HG03342 (cell line): ENCODE data around the gene COG5.

Experiments used
- ATAC-seq: cut with Tn5 transposase; IDR thresholded peaks from one replicate; pipeline ENCODE4 v1.9.1; 2021; ENCODE audit warnings: mild to moderate bottlenecking, moderate library complexity; ENCODE audit not compliant: unreplicated experiment

COG5 gene

GRCh38 chr7:107201795-107202450 lies 361.8 kb downstream of the COG5 start:
- no peak for ATAC-seq

GRCh38 chr7:107196834-107197610 lies 366.7 kb downstream of the COG5 start:
- ATAC-seq = no peak

DNA sequence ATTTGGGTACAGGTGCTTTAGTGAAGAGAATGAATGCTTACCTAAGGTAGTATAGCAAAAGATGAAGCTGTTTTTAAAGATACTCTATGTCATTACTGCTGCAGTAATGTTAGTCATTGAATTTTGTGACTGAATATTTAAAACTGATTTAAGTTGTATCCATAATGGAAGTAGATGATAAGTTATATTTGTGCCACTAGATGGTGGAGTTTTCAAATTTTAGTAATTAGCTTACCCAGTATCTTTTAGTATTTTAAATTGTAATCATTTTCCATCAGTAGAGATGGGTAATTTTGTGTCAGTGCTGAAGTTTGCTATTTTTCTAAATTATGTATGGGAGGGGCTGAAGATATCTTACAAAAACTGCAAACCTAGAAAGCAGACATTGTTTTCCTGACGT lies 369.7 kb downstream of the COG5 start:
- no peak for ATAC-seq

DNA sequence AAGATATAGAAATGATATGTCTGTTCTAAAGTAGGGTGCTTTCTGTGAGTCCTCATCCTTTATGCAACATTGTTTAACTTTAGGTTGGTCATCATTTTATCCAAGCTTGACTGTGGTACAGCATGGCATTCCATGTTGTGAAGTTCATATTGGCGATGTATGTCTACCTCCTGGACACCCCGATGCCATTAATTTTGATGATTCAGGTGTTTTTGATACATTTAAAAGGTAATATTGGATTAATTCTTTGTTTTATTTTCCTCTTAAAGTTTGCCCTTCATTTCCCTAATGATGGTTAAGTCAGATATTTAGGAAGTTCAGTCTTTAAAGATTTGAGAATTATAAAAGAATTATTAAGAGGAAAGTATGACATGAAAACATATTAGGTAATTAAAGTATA lies 373.6 kb downstream of the COG5 start:
- ATAC-seq = no peak

GRCh38 chr7:107187774-107188173 lies 375.9 kb downstream of the COG5 start:
- no peak for ATAC-seq

DNA sequence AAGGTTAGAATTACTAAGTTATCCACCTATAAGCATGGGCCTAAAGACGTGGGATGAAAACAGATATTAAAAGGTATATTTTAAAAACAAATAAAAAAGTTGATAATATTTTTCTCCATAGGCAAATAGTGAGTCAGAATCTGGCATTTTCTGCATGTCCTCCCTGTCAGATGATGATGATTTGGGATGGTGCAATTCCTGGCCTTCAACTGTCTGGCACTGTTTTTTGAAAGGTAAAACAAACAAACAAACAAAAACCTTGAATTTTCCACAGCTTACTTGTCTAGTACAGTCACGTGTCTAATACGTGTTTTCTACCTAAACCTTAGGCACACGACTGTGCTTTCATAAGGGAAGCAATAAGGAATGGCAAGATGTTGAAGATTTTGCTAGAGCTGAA lies 377.5 kb downstream of the COG5 start:
- no peak for ATAC-seq

GRCh38 chr7:107185716-107186115 lies 378.0 kb downstream of the COG5 start:
- no peak for ATAC-seq

- ATAC-seq = no peak
These were observed 382.5 kb downstream of the COG5 start for GRCh38 chr7:107181172-107181571.

DNA sequence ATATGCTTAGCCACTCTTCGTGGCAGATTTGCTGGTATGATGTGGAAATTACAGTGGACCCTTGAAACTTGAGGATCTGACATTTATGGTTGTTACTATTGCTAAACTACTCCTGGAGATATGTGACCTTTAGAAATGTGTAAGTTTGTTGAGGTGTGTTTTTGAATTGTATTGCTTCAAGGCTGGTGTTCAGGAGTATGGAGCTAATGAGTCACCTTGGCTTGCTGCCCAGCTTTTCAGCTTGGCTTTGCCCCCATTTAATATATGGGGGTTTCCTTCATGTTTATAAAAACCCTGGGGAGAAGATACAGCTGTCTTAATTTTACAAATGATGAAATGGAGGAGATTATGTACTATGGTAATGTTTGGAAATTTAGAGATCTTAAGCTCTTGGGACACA lies 383.3 kb downstream of the COG5 start:
- no peak for ATAC-seq

GRCh38 chr7:107179326-107180164 lies 384.2 kb downstream of the COG5 start:
- ATAC-seq = no peak

DNA sequence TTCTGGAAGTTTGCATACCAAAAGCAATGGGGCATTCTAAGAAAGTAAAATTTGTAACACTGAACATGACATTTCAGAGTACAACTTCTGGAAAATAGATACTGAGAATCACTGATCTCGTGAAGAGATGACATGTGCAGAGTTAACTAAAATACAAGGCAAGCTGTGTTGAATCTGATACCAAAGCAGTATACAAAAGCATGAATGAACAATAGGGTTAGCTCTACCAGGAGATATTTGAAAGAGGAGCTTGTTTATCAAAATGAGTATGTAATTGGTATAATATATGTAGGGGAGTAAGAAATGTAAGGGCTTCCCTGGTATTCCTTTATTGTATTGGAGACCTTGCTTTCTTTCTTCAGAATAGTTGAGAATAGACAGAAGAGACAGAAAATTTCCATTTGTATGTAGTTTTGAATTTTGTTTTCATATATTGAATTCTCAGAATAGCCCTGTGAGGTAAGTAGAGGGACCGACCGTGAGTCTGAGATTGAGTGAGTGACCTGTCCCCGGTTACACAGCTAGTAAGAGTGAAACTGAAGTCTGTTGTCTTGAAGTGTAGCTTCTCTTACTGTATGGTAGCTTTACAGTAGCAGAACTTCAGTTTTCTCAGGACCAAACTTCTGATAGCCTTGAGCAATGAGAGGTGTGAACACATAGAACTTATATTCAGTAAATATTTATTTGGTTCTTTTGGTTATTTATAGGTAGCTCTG lies 389.9 kb downstream of the COG5 start:
- peak; percentile 46 for ATAC-seq

DNA sequence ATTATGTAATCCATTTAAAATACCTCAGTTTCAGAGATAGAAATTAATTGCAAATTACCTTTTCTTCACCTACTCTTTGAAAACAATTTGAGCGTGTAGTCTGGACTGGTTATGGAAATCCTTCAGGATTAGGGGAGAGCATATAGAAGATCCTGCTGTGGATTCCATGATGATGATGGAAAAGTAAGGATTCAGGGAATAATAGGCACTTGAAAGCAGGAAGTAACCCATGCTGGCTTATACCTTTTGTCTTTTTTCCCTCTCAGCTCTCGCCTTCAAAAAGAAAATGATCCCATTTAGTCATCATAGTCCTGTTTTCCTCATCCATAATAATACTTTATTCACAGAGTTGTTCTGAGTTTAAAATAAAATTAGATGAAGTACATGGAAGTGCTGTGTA lies 390.5 kb downstream of the COG5 start:
- no peak for ATAC-seq

DNA sequence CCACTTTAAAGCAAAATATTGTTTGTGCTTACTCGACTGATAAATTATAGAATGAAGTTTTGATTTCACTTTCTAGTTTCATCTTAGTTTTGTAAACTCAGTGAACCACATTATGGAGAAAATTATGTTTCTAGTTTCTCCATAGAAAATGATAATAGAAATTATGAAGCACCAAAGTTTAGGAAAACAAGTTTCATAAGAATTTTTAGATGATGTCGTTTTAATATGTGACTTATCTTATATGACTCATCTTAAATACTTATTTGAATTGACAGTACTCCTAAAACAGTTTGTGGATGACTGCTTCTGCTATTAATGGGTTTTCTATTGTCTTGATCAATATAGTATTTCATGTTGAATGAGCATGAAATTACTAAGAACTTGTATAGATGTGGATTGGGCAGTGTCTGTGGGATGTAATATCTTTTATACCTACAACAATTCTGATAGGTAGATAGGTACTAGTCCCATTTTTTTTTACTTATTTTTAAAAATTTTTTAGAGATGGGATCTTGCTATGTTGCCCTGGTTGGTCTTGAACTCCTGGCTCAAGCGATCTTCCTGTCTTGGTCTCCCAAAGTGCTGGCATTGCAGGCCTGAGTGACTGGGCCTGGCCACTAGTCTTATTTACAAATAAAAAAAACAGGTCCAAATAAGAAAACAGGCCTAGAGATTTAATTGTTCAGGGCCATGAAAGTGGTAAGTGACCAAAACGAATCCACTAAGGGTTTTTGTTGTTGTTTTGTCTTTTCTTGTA lies 391.3 kb downstream of the COG5 start:
- no peak for ATAC-seq

DNA sequence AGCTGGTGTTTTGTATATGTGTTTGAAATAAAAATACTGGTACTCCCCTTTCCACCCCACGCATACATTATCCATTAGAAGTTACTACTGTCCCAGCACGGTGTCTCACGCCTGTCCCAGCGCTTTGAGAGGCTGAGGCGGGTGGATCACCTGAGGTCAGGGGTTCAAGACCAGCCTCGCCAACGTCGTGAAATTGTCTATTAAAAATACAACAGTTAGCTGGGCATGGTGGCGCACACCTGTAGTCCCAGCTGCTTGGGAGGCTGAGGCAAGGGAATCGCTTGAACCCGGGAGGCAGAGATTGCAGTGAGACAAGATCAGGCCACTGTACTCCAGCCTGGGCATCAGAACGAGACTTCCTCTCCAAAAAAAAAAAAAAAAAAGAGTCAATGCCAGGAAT lies 392.2 kb downstream of the COG5 start:
- ATAC-seq = no peak

DNA sequence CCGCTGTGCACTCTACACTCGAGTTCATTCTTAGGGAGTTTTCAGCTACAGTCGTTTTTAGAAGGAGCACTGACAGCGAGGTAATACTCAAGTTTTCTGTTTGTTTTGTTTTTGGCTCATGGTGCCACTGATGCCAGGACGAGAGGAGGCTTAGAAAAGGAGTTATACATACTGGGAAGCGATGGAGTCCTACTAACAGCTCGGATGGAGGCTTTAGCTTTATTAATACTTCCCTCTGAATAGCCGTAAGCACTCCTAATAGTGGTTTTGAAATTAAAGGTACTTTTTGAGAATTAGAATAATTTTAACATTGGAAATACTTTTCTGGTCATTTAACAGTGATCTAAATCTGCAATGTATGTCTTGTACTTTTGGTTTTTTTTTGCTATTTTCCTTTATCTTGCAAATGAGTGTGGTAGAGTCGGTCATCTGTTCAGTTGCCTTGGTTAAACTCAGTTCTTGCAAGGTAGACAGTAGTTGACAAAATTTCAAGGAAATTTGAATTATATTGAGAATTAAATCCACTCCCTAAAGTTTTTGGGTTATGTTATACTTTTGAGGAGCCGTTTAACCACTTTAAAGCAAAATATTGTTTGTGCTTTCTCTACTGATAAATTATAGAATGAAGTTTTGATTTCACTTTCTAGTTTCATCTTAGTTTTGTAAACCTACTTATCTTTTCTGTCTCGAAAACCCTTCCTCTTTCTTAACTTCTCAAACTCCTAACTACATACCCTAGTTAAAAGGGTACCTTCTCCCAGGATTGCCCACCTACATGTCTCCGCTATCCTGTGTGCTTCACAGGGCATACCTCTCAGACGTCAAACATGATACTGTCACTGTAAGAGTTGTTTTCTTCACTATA lies 393.4 kb downstream of the COG5 start:
- no peak for ATAC-seq

DNA sequence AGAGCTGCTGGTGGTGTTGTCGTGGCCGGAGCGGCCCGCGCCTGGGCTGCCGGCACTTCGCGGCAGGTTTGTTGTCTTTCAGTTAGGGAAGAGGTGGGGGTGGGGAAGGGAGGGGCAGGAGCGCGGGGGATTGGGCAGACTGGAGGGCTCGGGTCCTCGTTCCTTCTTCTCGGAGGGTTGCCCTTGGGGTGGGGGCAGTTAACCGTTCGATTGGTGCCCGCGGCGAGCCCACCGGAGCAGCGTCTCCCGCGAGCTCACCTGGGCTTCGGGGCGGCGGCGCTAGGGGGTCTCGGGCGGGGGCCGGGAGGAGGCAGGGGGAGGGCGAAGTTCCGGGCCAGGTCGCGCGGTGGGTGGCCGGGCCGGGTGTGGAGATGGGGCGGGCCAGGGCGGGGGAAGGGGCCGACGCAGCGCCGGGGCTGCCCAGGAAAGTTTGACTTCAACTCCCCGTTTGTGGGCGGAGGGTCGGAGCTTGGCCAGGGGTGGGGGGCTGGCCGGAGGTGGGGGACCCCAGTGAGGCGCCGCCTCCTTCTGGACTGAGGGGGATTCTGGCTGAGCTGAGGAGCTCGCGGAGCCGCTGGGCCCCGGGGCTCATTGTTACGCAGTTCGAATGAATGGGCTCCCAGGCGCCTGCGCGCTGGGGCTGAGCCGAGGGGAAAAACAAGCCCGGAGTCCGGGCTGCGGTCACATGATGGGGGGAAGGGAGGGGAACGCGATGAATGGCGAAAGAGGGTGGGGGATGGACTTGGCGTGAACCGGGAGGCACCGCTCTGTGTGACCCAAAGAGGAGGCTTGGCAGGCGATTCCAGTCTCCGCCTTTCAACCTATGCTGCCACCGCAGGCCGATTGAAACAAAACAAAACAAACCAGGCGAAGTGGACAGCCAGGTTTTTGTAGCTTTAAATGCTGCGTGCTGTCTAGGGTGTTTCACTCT lies 394.3 kb downstream of the COG5 start:
- ATAC-seq = peak; percentile 24

GRCh38 chr7:107168233-107169119 lies 395.2 kb downstream of the COG5 start, which contains the start of gene HBP1:
HBP1 (plus strand) TSS chr7:107169003; CDS start chr7:107179894, 10,891 bp downstream.
- ATAC-seq = peak; percentile 88
